ENCODE data around the gene PDE12.

Gene PDE12

GRCh38 chr3:57598765-57599360 lies 42.8 kb downstream of the PDE12 start:
- no peak for TF ChIP-seq REST (IDR thresholded peaks at IDR 0.05; ENCODE audit: insufficient replicate concordance, low read depth)
- TF ChIP-seq POLR2AphosphoS5 (IDR thresholded peaks at IDR 0.05; ENCODE audit: low read depth): no peak
- TF ChIP-seq SPI1 (IDR thresholded peaks at IDR 0.05; ENCODE audit: borderline replicate concordance, low read depth): no peak
- TF ChIP-seq CTCF (IDR thresholded peaks at IDR 0.05; ENCODE audit: insufficient read depth, low read length): no peak
- no peak for TF ChIP-seq GABPA (IDR thresholded peaks at IDR 0.05; ENCODE audit: low read depth)
- Histone ChIP-seq H3K27ac (replicated peaks) (peak overlapping the region; percentile 80), H3K27me3 (ENCODE audit: insufficient read depth, poor library complexity, severe bottlenecking) (no peaks in the 10 kb centered on the region), H3K4me3 (replicated peaks; ENCODE audit: insufficient read depth, low read length) (peak overlapping the region; percentile 60)
- no peak for DNase-seq (ENCODE audit: low read depth in 1 of 2, low spot score in 1 of 2)

GRCh38 chr3:57600195-57600594 lies 44.1 kb downstream of the PDE12 start:
- H3K27me3 ChIP-seq (ENCODE audit: insufficient read depth, poor library complexity, severe bottlenecking): no peaks in the 10 kb centered on the region
- no peak overlapping the region for H3K4me3 ChIP-seq (replicated peaks; ENCODE audit: insufficient read depth, low read length)
- no peak for DNase-seq (ENCODE audit: low read depth in 1 of 2, low spot score in 1 of 2)
- no peak for TF ChIP-seq REST (IDR thresholded peaks at IDR 0.05; ENCODE audit: insufficient replicate concordance, low read depth)
- TF ChIP-seq CTCF (IDR thresholded peaks at IDR 0.05; ENCODE audit: insufficient read depth, low read length): no peak
- TF ChIP-seq POLR2AphosphoS5 (IDR thresholded peaks at IDR 0.05; ENCODE audit: low read depth): no peak
- no peak for TF ChIP-seq GABPA (IDR thresholded peaks at IDR 0.05; ENCODE audit: low read depth)
- no peak for TF ChIP-seq SPI1 (IDR thresholded peaks at IDR 0.05; ENCODE audit: borderline replicate concordance, low read depth)
- H3K27ac ChIP-seq (replicated peaks): no peak overlapping the region

- TF ChIP-seq POLR2AphosphoS5 (IDR thresholded peaks at IDR 0.05; ENCODE audit: low read depth) (no peak), GABPA (IDR thresholded peaks at IDR 0.05; ENCODE audit: low read depth) (no peak), REST (IDR thresholded peaks at IDR 0.05; ENCODE audit: insufficient replicate concordance, low read depth) (no peak), CTCF (IDR thresholded peaks at IDR 0.05; ENCODE audit: insufficient read depth, low read length) (no peak), SPI1 (IDR thresholded peaks at IDR 0.05; ENCODE audit: borderline replicate concordance, low read depth) (no peak)
- no peak overlapping the region for H3K4me3 ChIP-seq (replicated peaks; ENCODE audit: insufficient read depth, low read length)
- H3K27ac ChIP-seq (replicated peaks): no peak overlapping the region
- H3K27me3 ChIP-seq (ENCODE audit: insufficient read depth, poor library complexity, severe bottlenecking): no peaks in the 10 kb centered on the region
- DNase-seq (ENCODE audit: low read depth in 1 of 2, low spot score in 1 of 2): no peak
These were observed 48.9 kb downstream of the PDE12 start for GRCh38 chr3:57604971-57605370.

Data from HL-60 (cell line).